Measurements from ENCODE around the gene BTBD9.

DNA sequence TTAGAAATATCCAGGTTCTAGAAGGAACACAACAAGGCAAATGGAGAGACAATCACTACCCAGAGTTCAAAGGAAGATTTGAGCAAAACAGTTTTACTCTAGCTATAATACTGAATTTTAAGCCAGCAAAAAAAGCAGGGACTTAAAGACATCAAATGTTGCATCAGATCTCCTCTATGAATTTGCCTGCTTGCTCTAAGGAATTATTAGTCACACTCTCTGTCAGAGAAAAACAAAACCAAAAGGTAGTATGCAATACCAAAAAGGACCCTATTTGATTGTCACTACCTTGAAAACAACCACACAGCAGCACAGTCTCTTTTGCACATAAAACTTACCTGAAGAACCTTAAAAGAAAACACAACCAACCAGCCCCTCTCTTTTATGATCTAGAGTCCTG, 46.3 kb downstream of the BTBD9 start:
- TF ChIP-seq, protein P1, sequence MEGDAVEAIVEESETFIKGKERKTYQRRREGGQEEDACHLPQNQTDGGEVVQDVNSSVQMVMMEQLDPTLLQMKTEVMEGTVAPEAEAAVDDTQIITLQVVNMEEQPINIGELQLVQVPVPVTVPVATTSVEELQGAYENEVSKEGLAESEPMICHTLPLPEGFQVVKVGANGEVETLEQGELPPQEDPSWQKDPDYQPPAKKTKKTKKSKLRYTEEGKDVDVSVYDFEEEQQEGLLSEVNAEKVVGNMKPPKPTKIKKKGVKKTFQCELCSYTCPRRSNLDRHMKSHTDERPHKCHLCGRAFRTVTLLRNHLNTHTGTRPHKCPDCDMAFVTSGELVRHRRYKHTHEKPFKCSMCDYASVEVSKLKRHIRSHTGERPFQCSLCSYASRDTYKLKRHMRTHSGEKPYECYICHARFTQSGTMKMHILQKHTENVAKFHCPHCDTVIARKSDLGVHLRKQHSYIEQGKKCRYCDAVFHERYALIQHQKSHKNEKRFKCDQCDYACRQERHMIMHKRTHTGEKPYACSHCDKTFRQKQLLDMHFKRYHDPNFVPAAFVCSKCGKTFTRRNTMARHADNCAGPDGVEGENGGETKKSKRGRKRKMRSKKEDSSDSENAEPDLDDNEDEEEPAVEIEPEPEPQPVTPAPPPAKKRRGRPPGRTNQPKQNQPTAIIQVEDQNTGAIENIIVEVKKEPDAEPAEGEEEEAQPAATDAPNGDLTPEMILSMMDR (IDR thresholded peaks at IDR 0.05) = no peak
- TF ChIP-seq POLR2A (IDR thresholded peaks at IDR 0.05) = no peak
- TF ChIP-seq POLR2AphosphoS5 (IDR thresholded peaks at IDR 0.05; ENCODE audit: insufficient read depth in 1 of 2, low read depth in 1 of 2) = no peak

All from vagina (tissue), 2 donors.